IPS DF 6.9 (cell line): ENCODE data around the gene AADACL4.

Experiments used
- DNase-seq: peaks from one replicate; pipeline ENCODE4 v3.0.0-alpha.2; 2013; ENCODE audit warnings: low read depth, low spot score
- H3K27ac ChIP-seq: one replicate; pipeline ENCODE4 v1.5.1; 2013; ENCODE audit warnings: low read length, control low read depth
- H3K27me3 ChIP-seq: 2 replicates; pipeline ENCODE4 v1.6.1; 2013; ENCODE audit warnings: mild to moderate bottlenecking, low read length; ENCODE audit not compliant: control insufficient read depth, insufficient read depth
- H3K36me3 ChIP-seq: 2 replicates; pipeline ENCODE4 v1.6.1; 2013; ENCODE audit warnings: low read length; ENCODE audit not compliant: control insufficient read depth, insufficient read depth
- H3K4me1 ChIP-seq: 2 replicates; pipeline ENCODE4 v1.6.1; 2013; ENCODE audit warnings: low read length; ENCODE audit not compliant: control insufficient read depth, insufficient read depth
- H3K4me3 ChIP-seq: 2 replicates; pipeline ENCODE4 v1.5.1; 2013; ENCODE audit warnings: mild to moderate bottlenecking, low read length
- H3K9me3 ChIP-seq: 2 replicates; pipeline ENCODE4 v1.6.1; 2013; ENCODE audit warnings: low read length, inconsistent platforms; ENCODE audit not compliant: control insufficient read depth, insufficient read depth
- WGBS: extraction: QIAGEN DNeasy Blood & Tissue Kit; methylation state at CpG from one replicate; pipeline ENCODE4 v1.1.7; 2013; ENCODE audit warnings: mixed read lengths, missing lambda C conversion rate; ENCODE audit not compliant: insufficient read length, insufficient coverage; 5-methylcytosine and 5-hydroxymethylcytosine counted together

The AADACL4 gene

GRCh38 chr1:12630946-12631530, 12.8 kb upstream of the AADACL4 start:
- DNase-seq, result no peak
- H3K27ac ChIP-seq, result no peak overlapping the region
- no CpG with 5 or more reads among the region's 6 CpGs for WGBS
- H3K27me3 ChIP-seq, result no peaks in the 10 kb centered on the region
- no peaks in the 10 kb centered on the region for H3K36me3 ChIP-seq
- no peak overlapping the region for H3K4me3 ChIP-seq
- H3K9me3 ChIP-seq, result no peaks in the 10 kb centered on the region
- peaks cover 7% of the 10 kb centered on the region for H3K4me1 ChIP-seq

GRCh38 chr1:12631571-12631970, 12.3 kb upstream of the AADACL4 start:
- no peaks in the 10 kb centered on the region for H3K27me3 ChIP-seq
- WGBS, result no CpG with 5 or more reads among the region's 8 CpGs
- H3K4me1 ChIP-seq, result peaks cover 8% of the 10 kb centered on the region

GRCh38 chr1:12634156-12634555, 9.7 kb upstream of the AADACL4 start:
- no peaks in the 10 kb centered on the region for H3K9me3 ChIP-seq
- DNase-seq, result no peak
- WGBS, result no CpG with 5 or more reads among the region's 8 CpGs
- H3K4me3 ChIP-seq, result no peak overlapping the region
- peaks cover 7% of the 10 kb centered on the region for H3K4me1 ChIP-seq
- no peaks in the 10 kb centered on the region for H3K36me3 ChIP-seq
- no peak overlapping the region for H3K27ac ChIP-seq
- no peaks in the 10 kb centered on the region for H3K27me3 ChIP-seq

More at GRCh38 chr1:12631571-12631970, 12.3 kb upstream of the AADACL4 start:
- no peaks in the 10 kb centered on the region for H3K9me3 ChIP-seq
- H3K36me3 ChIP-seq, result no peaks in the 10 kb centered on the region
- DNase-seq, result no peak
- no peak overlapping the region for H3K4me3 ChIP-seq
- H3K27ac ChIP-seq, result no peak overlapping the region

GRCh38 chr1:12634696-12635202, 9.1 kb upstream of the AADACL4 start:
- Histone ChIP-seq H3K36me3 (no peaks in the 10 kb centered on the region), H3K27me3 (no peaks in the 10 kb centered on the region), H3K4me3 (no peak overlapping the region), H3K4me1 (peaks cover 6% of the 10 kb centered on the region), H3K9me3 (peaks cover 4% of the 10 kb centered on the region; the same call in 1 of the 2 replicates), H3K27ac (no peak overlapping the region)
- WGBS, result no CpG with 5 or more reads among the region's 18 CpGs
- no peak for DNase-seq

GRCh38 chr1:12636098-12636950, 7.6 kb upstream of the AADACL4 start:
- WGBS, result no CpG with 5 or more reads among the region's 15 CpGs
- Histone ChIP-seq H3K27ac (no peak overlapping the region), H3K27me3 (no peaks in the 10 kb centered on the region), H3K36me3 (no peaks in the 10 kb centered on the region), H3K4me1 (0 out of 2 replicates have a peak, but pooled peaks cover 1% of the 10 kb centered on the region), H3K9me3 (peaks cover 4% of the 10 kb centered on the region; the same call in 1 of the 2 replicates), H3K4me3 (no peak overlapping the region)
- DNase-seq, result no peak

GRCh38 chr1:12637693-12638092, 6.2 kb upstream of the AADACL4 start:
- Histone ChIP-seq H3K4me1 (0 out of 2 replicates have a peak, but pooled peaks cover 1% of the 10 kb centered on the region), H3K9me3 (peaks cover 4% of the 10 kb centered on the region; the same call in 1 of the 2 replicates), H3K4me3 (no peak overlapping the region), H3K36me3 (no peaks in the 10 kb centered on the region), H3K27ac (no peak overlapping the region), H3K27me3 (no peaks in the 10 kb centered on the region)
- no peak for DNase-seq
- no CpG with 5 or more reads among the region's 8 CpGs for WGBS

GRCh38 chr1:12640237-12640957, 3.5 kb upstream of the AADACL4 start:
- no peak overlapping the region for H3K27ac ChIP-seq
- no peaks in the 10 kb centered on the region for H3K27me3 ChIP-seq
- WGBS, result no CpG with 5 or more reads among the region's 7 CpGs
- peaks cover 4% of the 10 kb centered on the region; the same call in 1 of the 2 replicates for H3K9me3 ChIP-seq
- no peak overlapping the region for H3K4me3 ChIP-seq
- no peaks in the 10 kb centered on the region for H3K36me3 ChIP-seq
- 0 out of 2 replicates have a peak, but pooled peaks cover 1% of the 10 kb centered on the region for H3K4me1 ChIP-seq
- no peak for DNase-seq

GRCh38 chr1:12640958-12641272, 3.0 kb upstream of the AADACL4 start:
- Histone ChIP-seq H3K4me1 (0 out of 2 replicates have a peak, but pooled peaks cover 1% of the 10 kb centered on the region), H3K36me3 (no peaks in the 10 kb centered on the region), H3K27me3 (no peaks in the 10 kb centered on the region), H3K9me3 (peaks cover 4% of the 10 kb centered on the region; the same call in 1 of the 2 replicates), H3K4me3 (no peak overlapping the region), H3K27ac (no peak overlapping the region)
- DNase-seq, result no peak

- whole genome bisulfite sequencing, result no CpG with 5 or more reads among the region's 2 CpGs
Observed at GRCh38 chr1:12643079-12643478, 806 bp upstream of the AADACL4 start.

GRCh38 chr1:12644237-12644636, 352 bp downstream of the AADACL4 start:
- Histone ChIP-seq H3K27ac (no peak overlapping the region), H3K4me3 (no peak overlapping the region), H3K27me3 (no peaks in the 10 kb centered on the region), H3K4me1 (no peaks in the 10 kb centered on the region), H3K36me3 (no peaks in the 10 kb centered on the region), H3K9me3 (peaks cover 3% of the 10 kb centered on the region; the same call in 1 of the 2 replicates)
- DNase-seq, result no peak
- WGBS, result no CpG with 5 or more reads among the region's 2 CpGs

More at GRCh38 chr1:12643079-12643478, 806 bp upstream of the AADACL4 start:
- no peaks in the 10 kb centered on the region for H3K27me3 ChIP-seq
- H3K4me1 ChIP-seq, result no peaks in the 10 kb centered on the region
- H3K36me3 ChIP-seq, result no peaks in the 10 kb centered on the region
- no peak for DNase-seq
- no peak overlapping the region for H3K4me3 ChIP-seq
- no peak overlapping the region for H3K27ac ChIP-seq
- H3K9me3 ChIP-seq, result peaks cover 4% of the 10 kb centered on the region; the same call in 1 of the 2 replicates
